ENCODE results near the gene CELSR2. TPM values are rescaled to one million over a fixed set of nuclear protein-coding genes. Genes with fewer than 3 reads are reported as not detected.
"Not testable (repeated sequence)": the region's sequence is repeated elsewhere in the genome, so short reads cannot be mapped to it uniquely, and the experiment has no call there.

The CELSR2 gene
- total and polyA plus RNA-seq, 4 donors, result 1.4 to 7.9 (median 5.1) TPM

DNA sequence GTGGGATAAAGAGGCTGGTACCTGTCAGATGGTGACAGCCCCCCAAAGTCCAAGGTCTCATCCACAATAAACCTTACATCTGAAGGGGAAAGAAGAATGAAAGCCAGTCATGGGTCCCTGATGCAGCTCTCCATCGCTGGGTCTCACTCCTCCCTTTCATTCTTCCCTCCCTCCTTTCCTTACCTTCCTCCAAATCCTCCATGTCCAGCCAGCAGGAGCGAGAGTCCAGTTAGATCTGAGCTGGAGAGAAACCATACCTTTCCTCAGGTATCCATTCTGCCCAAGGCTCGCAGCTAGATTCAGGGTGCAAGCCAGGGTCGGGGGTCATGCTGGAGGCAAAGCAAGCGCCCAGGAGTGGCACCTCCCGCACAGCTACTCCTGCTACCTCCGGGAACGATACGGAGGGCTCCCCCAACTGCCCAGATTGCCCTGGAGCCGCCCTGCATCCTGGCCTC is 33.2 kb downstream of the CELSR2 start:
- Histone ChIP-seq H3K4me3 (no peak overlapping the region), H3K27me3 (ENCODE audit: control insufficient read depth in 3 of 3, insufficient read depth in 3 of 3, low read length in 2 of 3) (no peaks in the 10 kb centered on the region), H3K9me3 (ENCODE audit: control insufficient read depth in 4 of 4, insufficient read depth in 3 of 4, low read length in 3 of 4) (no peaks in the 10 kb centered on the region), H3K27ac (ENCODE audit: low read depth in 1 of 2, low read length in 1 of 2) (no peak overlapping the region), H3K9ac (ENCODE audit: insufficient read depth in 1 of 2, low read length in 2 of 2) (peak overlapping the region; percentile 37 to 75), H3K4me1 (ENCODE audit: control insufficient read depth in 5 of 5, insufficient read depth in 5 of 5, low read length in 5 of 5) (peaks cover 0 to 26% (median 12%) of the 10 kb centered on the region in 5 donors), H3K36me3 (ENCODE audit: control insufficient read depth in 4 of 4, insufficient read depth in 4 of 4, low read length in 4 of 4) (peaks cover 0 to 16% (median 6%) of the 10 kb centered on the region in 4 donors)
- ATAC-seq (ENCODE audit: insufficient read depth, low FRiP score), result no peak
- peak in 1 of 3 donors; percentile 29 for DNase-seq
- TF ChIP-seq, protein P1, sequence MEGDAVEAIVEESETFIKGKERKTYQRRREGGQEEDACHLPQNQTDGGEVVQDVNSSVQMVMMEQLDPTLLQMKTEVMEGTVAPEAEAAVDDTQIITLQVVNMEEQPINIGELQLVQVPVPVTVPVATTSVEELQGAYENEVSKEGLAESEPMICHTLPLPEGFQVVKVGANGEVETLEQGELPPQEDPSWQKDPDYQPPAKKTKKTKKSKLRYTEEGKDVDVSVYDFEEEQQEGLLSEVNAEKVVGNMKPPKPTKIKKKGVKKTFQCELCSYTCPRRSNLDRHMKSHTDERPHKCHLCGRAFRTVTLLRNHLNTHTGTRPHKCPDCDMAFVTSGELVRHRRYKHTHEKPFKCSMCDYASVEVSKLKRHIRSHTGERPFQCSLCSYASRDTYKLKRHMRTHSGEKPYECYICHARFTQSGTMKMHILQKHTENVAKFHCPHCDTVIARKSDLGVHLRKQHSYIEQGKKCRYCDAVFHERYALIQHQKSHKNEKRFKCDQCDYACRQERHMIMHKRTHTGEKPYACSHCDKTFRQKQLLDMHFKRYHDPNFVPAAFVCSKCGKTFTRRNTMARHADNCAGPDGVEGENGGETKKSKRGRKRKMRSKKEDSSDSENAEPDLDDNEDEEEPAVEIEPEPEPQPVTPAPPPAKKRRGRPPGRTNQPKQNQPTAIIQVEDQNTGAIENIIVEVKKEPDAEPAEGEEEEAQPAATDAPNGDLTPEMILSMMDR (IDR thresholded peaks at IDR 0.05; ENCODE audit: control extremely low read depth, extremely low read depth), result no peak
- 18 to 21% methylated on average over 9 to 10 of the region's 10 CpGs for WGBS, 2 donors

DNA sequence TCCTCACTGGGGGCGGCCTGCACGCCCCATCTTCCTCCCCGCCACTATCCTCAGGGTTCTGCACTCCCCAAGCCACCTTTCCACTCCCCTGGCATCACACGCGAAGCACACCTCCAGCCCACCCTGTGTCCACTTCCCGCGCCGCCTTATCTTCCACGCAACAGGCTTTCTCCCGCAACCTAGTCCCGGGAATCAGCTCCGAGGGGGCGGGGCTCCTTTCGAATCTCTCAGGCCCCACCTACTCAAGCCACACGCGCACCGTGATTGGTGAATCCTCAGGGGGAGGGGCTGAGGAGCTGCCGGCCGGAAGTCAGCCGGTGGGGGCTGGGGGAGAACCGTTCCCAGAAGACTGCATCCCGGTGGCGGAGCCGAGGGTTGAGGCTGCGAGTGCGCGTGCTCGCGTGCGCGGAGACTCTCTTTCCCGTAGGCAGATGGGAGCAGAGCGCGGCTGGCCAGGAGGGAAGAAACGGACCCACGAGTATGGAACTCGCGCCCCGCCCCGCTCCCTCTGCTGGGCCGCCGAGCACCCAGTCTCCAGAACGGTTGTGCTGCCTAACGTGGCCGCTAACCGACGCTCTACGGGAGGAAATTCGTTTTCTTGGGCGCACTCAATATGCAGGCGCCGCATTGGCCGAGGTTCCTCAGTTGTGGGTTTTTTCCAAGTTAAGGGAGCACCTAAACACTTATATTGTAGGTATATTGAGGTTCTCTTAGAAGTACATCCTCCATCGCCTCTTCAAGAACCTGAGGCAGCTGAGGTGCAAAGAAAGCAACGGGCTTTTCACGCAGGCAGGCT is 33.8 kb downstream of the CELSR2 start, which contains the start of gene PSRC1:
TSS of gene PSRC1 (minus strand) at position 194 of the 796 bp plus-strand sequence.
- no peaks in the 10 kb centered on the region for H3K9me3 ChIP-seq (ENCODE audit: control insufficient read depth in 4 of 4, insufficient read depth in 3 of 4, low read length in 3 of 4)
- H3K36me3 ChIP-seq (ENCODE audit: control insufficient read depth in 4 of 4, insufficient read depth in 4 of 4, low read length in 4 of 4), result peaks cover 0 to 16% (median 5%) of the 10 kb centered on the region in 4 donors
- H3K9ac ChIP-seq (ENCODE audit: insufficient read depth in 1 of 2, low read length in 2 of 2), result peak within 1 kb of the TSS; percentile 37 to 79
- H3K4me3 ChIP-seq, result peak within 1 kb of the TSS; percentile 41
- H3K27me3 ChIP-seq (ENCODE audit: control insufficient read depth in 3 of 3, insufficient read depth in 3 of 3, low read length in 2 of 3), result no peaks in the 10 kb centered on the region
- ATAC-seq (ENCODE audit: insufficient read depth, low FRiP score) (peak; percentile 99), DNase-seq (peak; percentile 98 to 99 (median 98))
- WGBS, 2 donors, result 0 to 1% methylated on average over 51 to 56 of the region's 56 CpGs
- H3K27ac ChIP-seq (ENCODE audit: low read depth in 1 of 2, low read length in 1 of 2), result peak within 1 kb of the TSS; percentile 50 to 88
- H3K4me1 ChIP-seq (ENCODE audit: control insufficient read depth in 5 of 5, insufficient read depth in 5 of 5, low read length in 5 of 5), result peaks cover 0 to 22% (median 10%) of the 10 kb centered on the region in 5 donors
- TF ChIP-seq, protein P1 (IDR thresholded peaks at IDR 0.05; ENCODE audit: control extremely low read depth, extremely low read depth), result peak; percentile 43

DNA sequence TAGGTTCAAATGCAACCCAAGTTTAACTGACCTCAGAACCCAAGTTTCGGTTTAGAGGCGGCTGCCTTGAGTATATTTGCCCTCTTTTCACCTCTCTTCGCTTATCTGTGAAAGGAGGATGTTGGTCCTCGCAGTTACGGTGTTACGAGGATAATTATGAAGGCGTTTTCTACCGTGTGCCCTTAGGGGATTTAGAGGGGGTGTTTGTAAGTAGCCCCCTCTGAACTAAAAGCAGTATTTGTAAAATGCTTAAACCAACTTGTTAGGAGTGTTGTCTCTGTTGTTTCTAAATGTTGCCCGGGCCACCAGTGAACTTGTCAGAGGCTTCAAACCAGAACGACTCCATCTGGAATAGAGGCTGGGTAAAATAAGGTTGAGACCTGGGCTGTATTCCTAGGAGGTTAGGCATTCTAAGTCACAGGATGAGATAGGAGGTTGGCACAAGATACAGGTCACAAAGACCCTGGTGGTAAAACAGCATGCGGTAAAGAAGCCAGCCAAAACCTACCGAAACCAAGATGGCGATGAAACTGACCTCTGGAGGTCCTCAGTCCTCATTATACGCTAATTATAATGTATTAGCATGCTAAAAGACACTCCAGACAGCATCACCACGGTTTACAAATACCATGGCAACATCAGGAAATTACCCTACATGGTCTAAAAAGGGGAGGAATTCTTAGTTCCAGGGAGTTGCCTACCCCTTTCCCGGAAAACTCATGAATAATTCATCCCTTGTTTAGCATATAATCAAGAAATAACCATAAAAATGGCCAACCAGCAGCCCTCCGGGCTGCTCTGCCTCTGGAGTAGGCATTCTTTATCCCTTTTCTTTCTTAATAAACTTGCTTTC is 34.6 kb downstream of the CELSR2 start:
- 46 to 54% methylated on average over 17 of the region's 17 CpGs for whole genome bisulfite sequencing, 2 donors
- H3K4me3 ChIP-seq, result peak overlapping the region; percentile 41
- peak overlapping the region; percentile 50 to 88 for H3K27ac ChIP-seq (ENCODE audit: low read depth in 1 of 2, low read length in 1 of 2)
- no peaks in the 10 kb centered on the region for H3K9me3 ChIP-seq (ENCODE audit: control insufficient read depth in 4 of 4, insufficient read depth in 3 of 4, low read length in 3 of 4)
- H3K27me3 ChIP-seq (ENCODE audit: control insufficient read depth in 3 of 3, insufficient read depth in 3 of 3, low read length in 2 of 3), result no peaks in the 10 kb centered on the region
- TF ChIP-seq, protein P1 (IDR thresholded peaks at IDR 0.05; ENCODE audit: control extremely low read depth, extremely low read depth), result no peak
- no peak for DNase-seq
- no peak for ATAC-seq (ENCODE audit: insufficient read depth, low FRiP score)
- peaks cover 0 to 22% (median 10%) of the 10 kb centered on the region in 5 donors for H3K4me1 ChIP-seq (ENCODE audit: control insufficient read depth in 5 of 5, insufficient read depth in 5 of 5, low read length in 5 of 5)
- peaks cover 0 to 11% (median 5%) of the 10 kb centered on the region in 4 donors for H3K36me3 ChIP-seq (ENCODE audit: control insufficient read depth in 4 of 4, insufficient read depth in 4 of 4, low read length in 4 of 4)
- H3K9ac ChIP-seq (ENCODE audit: insufficient read depth in 1 of 2, low read length in 2 of 2), result peak overlapping the region; percentile 16 to 79

DNA sequence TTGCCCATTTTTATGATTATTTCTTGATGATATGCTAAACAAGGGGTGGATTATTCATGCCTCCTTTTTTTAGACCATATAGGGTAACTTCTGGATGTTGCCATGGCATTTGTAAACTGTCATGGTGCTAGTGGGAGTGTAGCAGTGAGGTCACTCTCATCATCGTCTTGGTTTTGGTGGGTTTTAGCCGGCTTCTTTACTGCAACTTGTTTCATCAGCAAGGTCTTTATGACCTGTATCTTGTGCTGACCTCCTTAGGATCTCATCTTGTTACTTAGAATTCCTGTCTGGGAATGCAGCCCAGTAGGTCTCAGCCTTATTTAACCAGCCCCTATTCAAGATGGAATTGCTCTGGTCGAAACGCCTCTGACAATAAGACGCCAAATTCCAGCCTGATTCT is 37.4 kb downstream of the CELSR2 start:
- H3K27ac ChIP-seq (ENCODE audit: low read depth in 1 of 2, low read length in 1 of 2); H3K9me3 ChIP-seq (ENCODE audit: control insufficient read depth in 4 of 4, insufficient read depth in 3 of 4, low read length in 3 of 4); ATAC-seq (ENCODE audit: insufficient read depth, low FRiP score); H3K4me3 ChIP-seq; H3K27me3 ChIP-seq (ENCODE audit: control insufficient read depth in 3 of 3, insufficient read depth in 3 of 3, low read length in 2 of 3); DNase-seq; H3K36me3 ChIP-seq (ENCODE audit: control insufficient read depth in 4 of 4, insufficient read depth in 4 of 4, low read length in 4 of 4); H3K9ac ChIP-seq (ENCODE audit: insufficient read depth in 1 of 2, low read length in 2 of 2): not testable (repeated sequence)
- H3K4me1 ChIP-seq (ENCODE audit: control insufficient read depth in 5 of 5, insufficient read depth in 5 of 5, low read length in 5 of 5), result peaks cover 0 to 14% (median 5%) of the 10 kb centered on the region in 5 donors
- 87 to 88% methylated on average over 5 of the region's 5 CpGs for WGBS, 2 donors
